ENCODE measurements around the gene ZFC3H1.

- TF ChIP-seq CTCF (IDR thresholded peaks at IDR 0.05; ENCODE audit: insufficient read depth, low read length, poor library complexity, severe bottlenecking) (no peak), EZH2phosphoT487 (conservative IDR thresholded peaks at IDR 0.05; ENCODE audit: low read length) (no peak)
Observed at GRCh38 chr12:71640316-71640715, 23.3 kb downstream of the ZFC3H1 start.
